Measurements from ENCODE around the gene RABGAP1.

GRCh38 chr9:123027517-123027916, 86.7 kb downstream of the RABGAP1 start:
- TF ChIP-seq CTCF (IDR thresholded peaks at IDR 0.05), result no peak
- no peak for TF ChIP-seq POLR2A (IDR thresholded peaks at IDR 0.05)
- no peak for TF ChIP-seq EP300 (IDR thresholded peaks at IDR 0.05)

Measured in tibial nerve (tissue), 4 donors.